MG63 (cell line): ENCODE data around the gene CCDC81. TPM values are rescaled to one million over a fixed set of nuclear protein-coding genes. Genes with fewer than 3 reads are reported as not detected.
A peak's percentile ranks its signal among the peaks of the same experiment; 100 is the strongest.
"Not testable (repeated sequence)": the region's sequence is repeated elsewhere in the genome, so short reads cannot be mapped to it uniquely, and the experiment has no call there.

Source experiments
- DNase-seq: peaks from one replicate; pipeline ENCODE4 v3.0.0-alpha.2; 2020
- H3K27me3 ChIP-seq: fragments of 250-450 bp; sonication (Bioruptor Pico); 2 replicates; pipeline ENCODE4 v1.5.1; 2020; ENCODE audit warnings: mild to moderate bottlenecking, moderate library complexity
- H3K36me3 ChIP-seq: fragments of 250-450 bp; sonication (Bioruptor Pico); 2 replicates; pipeline ENCODE4 v1.5.1; 2020; ENCODE audit warnings: mild to moderate bottlenecking, moderate library complexity
- H3K4me3 ChIP-seq: fragments of 250-450 bp; sonication (Bioruptor Pico); 2 replicates; pipeline ENCODE4 v1.5.1; 2020; ENCODE audit warnings: mild to moderate bottlenecking, moderate library complexity
- H3K9me3 ChIP-seq: fragments of 250-450 bp; sonication (Bioruptor Pico); 2 replicates; pipeline ENCODE4 v1.5.1; 2020; ENCODE audit warnings: mild to moderate bottlenecking, moderate library complexity
- total RNA-seq: library from RNA; depleted of rRNA; stranded (reverse); fragments of >200 nt; shearing (Covaris generic); gene quantifications from 2 replicates; pipeline ENCODE4 v1.2.3, GENCODE V29; 2014; ENCODE audit warnings: low replicate concordance

CCDC81 gene
- total RNA-seq, 1 experiment from 2014 or later, result not detected

- H3K36me3 ChIP-seq, result no peaks in the 10 kb centered on the region
- peaks cover 6% of the 10 kb centered on the region for H3K9me3 ChIP-seq
- no peak overlapping the region for H3K4me3 ChIP-seq
- no peak for DNase-seq
- H3K27me3 ChIP-seq, result no peaks in the 10 kb centered on the region
Measured at GRCh38 chr11:86380295-86381059, 5.8 kb downstream of the CCDC81 start.

DNA sequence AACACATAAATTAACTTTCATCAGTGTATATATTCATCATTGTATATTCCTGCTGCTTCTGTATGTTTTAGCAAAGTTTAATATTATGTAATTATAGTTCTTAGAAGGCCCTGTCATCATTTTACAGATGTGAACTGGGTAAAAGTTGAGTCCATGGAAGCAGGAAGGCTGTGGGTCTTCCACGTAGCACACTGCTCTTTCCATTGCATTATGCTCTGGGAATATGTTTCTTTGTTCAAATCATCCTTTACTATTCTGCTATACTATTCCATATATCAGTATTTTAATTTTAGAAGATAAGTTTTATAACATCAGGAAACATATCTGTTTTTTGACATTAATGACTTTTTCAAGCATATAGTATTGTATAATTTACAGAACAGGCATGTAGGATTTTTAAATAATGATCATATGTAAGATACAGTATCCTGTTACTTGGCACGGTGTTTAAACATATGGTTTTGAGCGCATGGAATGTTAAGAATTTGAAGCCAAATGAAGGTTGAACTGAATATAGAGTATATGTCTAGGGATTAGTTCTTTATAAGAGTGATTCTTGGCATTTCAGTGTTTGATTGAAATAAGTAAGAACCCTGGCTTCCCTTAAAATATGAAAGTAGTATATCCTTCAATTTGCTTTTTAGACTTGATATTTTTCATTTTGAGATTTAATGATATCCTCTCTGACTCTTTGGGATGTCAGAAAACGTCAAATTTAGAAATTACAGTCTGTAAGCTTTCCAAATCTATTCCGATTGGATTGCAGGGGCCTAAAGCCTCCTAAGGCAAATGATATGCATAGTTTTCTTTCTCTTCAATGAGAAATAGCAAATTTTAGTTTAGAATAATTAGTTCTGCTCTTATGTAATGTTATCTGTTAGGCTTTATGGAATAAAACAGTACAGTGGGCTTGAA, 8.6 kb downstream of the CCDC81 start:
- Histone ChIP-seq H3K27me3 (no peaks in the 10 kb centered on the region), H3K4me3 (no peak overlapping the region)
- no peak for DNase-seq

DNA sequence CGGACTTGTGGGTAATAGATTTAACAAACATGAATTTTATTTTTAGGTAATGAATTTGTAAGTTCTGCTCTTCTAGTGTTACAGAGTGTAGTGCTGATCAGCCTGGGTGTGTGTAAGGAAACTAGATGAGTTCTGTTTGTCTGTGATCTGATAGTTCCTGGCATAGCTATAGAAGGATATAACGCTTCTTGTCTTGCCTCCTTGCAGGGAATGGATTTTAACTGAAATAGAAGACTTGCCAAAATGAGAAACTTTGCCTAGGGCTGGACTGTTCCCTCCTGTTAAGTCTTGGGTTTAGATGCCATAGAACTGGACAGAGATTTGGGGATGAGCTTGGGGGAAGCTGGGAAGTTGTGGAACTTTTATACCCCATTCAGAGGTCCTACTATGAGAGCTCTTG, 11.6 kb downstream of the CCDC81 start:
- no peaks in the 10 kb centered on the region for H3K36me3 ChIP-seq
- H3K27me3 ChIP-seq, result no peaks in the 10 kb centered on the region
- H3K9me3 ChIP-seq, result no peaks in the 10 kb centered on the region
- DNase-seq, result no peak
- H3K4me3 ChIP-seq, result no peak overlapping the region

More for the DNA sequence above, 8.6 kb downstream of the CCDC81 start:
- Histone ChIP-seq H3K36me3 (no peaks in the 10 kb centered on the region), H3K9me3 (peaks cover 6% of the 10 kb centered on the region)

GRCh38 chr11:86386746-86387145, 12.1 kb downstream of the CCDC81 start:
- DNase-seq, result no peak
- Histone ChIP-seq H3K9me3 (no peaks in the 10 kb centered on the region), H3K36me3 (no peaks in the 10 kb centered on the region), H3K27me3 (no peaks in the 10 kb centered on the region), H3K4me3 (no peak overlapping the region)

DNA sequence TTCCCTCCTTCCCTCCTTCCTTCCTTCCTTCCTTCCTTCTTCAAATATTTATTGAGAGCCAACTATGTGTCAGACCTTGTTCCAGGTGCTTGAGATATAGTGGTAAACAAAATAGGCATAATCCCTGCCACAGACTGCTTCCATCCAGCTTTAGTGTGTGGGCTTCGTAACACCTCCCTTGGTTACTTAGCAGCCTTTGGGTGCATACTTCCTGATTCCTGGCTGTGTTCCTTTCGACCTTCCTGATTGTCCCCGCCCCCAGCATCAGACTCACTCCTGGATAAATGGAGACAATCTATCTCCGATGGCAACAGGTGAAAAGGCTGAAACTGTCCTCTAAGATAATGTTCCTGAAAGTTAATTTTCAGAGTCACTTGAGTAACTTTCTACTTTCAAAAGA, 13.5 kb downstream of the CCDC81 start:
- no peaks in the 10 kb centered on the region for H3K27me3 ChIP-seq
- H3K4me3 ChIP-seq, result no peak overlapping the region
- no peaks in the 10 kb centered on the region for H3K9me3 ChIP-seq
- DNase-seq, result no peak
- H3K36me3 ChIP-seq, result no peaks in the 10 kb centered on the region

DNA sequence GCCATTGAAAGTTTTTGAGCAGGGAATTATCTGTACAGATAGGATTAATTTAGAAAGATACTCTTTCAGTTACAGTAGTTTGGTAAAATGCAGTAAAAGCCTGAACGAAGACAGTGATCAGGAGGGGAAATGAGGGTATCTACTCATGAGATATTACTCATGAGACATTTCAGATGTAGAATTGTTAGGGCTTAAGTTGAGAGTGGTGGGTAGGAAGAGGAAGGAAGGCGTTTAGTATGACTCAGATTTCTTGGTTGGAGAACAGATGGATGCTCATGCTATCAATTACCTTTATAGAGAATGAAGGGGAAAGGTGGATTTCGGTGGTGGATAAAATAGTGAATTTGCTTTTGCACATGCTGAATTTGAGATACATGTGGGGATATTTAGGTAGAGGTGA, 15.8 kb downstream of the CCDC81 start:
- Histone ChIP-seq H3K9me3 (no peaks in the 10 kb centered on the region), H3K27me3 (no peaks in the 10 kb centered on the region), H3K4me3 (no peak overlapping the region), H3K36me3 (no peaks in the 10 kb centered on the region)
- DNase-seq, result no peak

- Histone ChIP-seq H3K27me3 (no peaks in the 10 kb centered on the region), H3K36me3 (no peaks in the 10 kb centered on the region), H3K4me3 (no peak overlapping the region), H3K9me3 (no peaks in the 10 kb centered on the region)
- no peak for DNase-seq
Measured at GRCh38 chr11:86395061-86395551, 20.4 kb downstream of the CCDC81 start.

- H3K27me3 ChIP-seq, result no peaks in the 10 kb centered on the region
- H3K36me3 ChIP-seq, result no peaks in the 10 kb centered on the region
- H3K4me3 ChIP-seq, result no peak overlapping the region
- DNase-seq, result peak; percentile 4
- no peaks in the 10 kb centered on the region for H3K9me3 ChIP-seq
Measured at GRCh38 chr11:86396396-86396795, 21.7 kb downstream of the CCDC81 start.

DNA sequence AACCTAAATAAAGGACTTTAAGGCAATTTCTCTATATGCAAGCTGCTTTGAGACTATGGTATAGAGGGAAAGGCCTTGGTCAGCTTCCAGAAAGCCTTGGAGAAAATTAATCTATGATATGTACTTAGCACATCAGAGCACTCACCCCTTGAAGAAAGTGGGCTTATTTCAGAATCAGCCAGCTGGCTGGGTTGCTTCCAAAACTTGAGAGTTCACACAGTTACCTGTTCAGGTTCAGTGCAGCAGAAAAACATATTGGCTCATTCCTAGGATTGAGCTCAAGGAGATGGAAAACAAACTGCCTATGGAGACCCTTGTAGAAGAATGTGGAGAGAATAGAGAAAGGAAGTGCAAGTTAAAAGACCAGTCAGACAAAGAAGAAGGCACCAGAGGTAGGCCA, 22.7 kb downstream of the CCDC81 start:
- no peak overlapping the region for H3K4me3 ChIP-seq
- no peaks in the 10 kb centered on the region for H3K27me3 ChIP-seq
- H3K36me3 ChIP-seq, result no peaks in the 10 kb centered on the region
- no peaks in the 10 kb centered on the region for H3K9me3 ChIP-seq
- DNase-seq, result no peak

GRCh38 chr11:86398106-86398505, 23.4 kb downstream of the CCDC81 start:
- H3K36me3 ChIP-seq, result no peaks in the 10 kb centered on the region
- no peaks in the 10 kb centered on the region for H3K9me3 ChIP-seq
- H3K4me3 ChIP-seq, result no peak overlapping the region
- no peak for DNase-seq
- H3K27me3 ChIP-seq, result no peaks in the 10 kb centered on the region

- no peak for DNase-seq
- H3K27me3 ChIP-seq, result no peaks in the 10 kb centered on the region
- H3K4me3 ChIP-seq, result no peak overlapping the region
- no peaks in the 10 kb centered on the region for H3K9me3 ChIP-seq
- H3K36me3 ChIP-seq, result no peaks in the 10 kb centered on the region
Measured at GRCh38 chr11:86403458-86403857, 28.8 kb downstream of the CCDC81 start.

DNA sequence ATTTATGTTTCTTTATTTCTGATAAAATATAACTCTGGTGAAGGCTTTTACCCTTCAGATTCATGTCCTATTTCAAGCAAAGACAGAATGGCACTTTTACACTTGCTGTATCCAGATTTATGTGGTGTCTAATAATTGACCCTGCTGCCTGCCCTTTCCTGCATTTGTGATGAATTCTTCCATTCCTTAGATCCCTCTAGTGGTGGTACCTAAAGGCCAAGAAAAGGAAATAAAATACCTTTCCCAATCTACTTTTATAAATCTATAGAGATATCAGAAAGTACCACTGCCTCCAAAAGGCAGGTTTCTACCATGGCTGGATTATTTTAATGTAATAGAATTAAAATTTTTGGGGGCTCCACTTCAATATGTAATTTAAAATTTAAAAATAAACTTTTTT, 34.2 kb downstream of the CCDC81 start:
- no peak overlapping the region for H3K4me3 ChIP-seq
- H3K9me3 ChIP-seq, result no peaks in the 10 kb centered on the region
- no peaks in the 10 kb centered on the region for H3K27me3 ChIP-seq
- DNase-seq, result no peak
- no peaks in the 10 kb centered on the region for H3K36me3 ChIP-seq

- DNase-seq, result no peak
- H3K4me3 ChIP-seq, result no peak overlapping the region
- H3K9me3 ChIP-seq, result no peaks in the 10 kb centered on the region
- H3K27me3 ChIP-seq, result no peaks in the 10 kb centered on the region
- no peaks in the 10 kb centered on the region for H3K36me3 ChIP-seq
Measured at GRCh38 chr11:86414032-86414431, 39.3 kb downstream of the CCDC81 start.

DNA sequence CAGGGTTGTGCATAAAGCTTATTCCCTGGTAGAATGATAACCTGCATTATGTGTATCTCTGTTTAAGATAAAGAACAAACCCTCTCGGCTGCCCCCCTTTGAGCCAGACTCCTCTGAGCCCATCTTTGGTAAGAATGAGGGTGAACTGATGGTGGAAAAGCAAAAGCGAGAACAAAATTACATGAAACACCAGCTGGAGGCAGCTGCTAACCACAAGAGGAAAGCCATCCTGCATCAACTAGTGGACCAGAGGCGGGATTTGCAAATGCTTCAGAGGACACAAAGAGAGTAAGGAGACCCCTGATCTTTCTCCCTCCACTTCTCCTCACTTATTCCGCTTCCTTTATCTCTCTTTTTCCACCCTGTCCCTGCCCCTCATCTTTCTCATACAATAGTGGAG, 40.3 kb downstream of the CCDC81 start:
- no peak for DNase-seq
- Histone ChIP-seq H3K36me3 (no peaks in the 10 kb centered on the region), H3K4me3 (no peak overlapping the region), H3K9me3 (no peaks in the 10 kb centered on the region), H3K27me3 (no peaks in the 10 kb centered on the region)

DNA sequence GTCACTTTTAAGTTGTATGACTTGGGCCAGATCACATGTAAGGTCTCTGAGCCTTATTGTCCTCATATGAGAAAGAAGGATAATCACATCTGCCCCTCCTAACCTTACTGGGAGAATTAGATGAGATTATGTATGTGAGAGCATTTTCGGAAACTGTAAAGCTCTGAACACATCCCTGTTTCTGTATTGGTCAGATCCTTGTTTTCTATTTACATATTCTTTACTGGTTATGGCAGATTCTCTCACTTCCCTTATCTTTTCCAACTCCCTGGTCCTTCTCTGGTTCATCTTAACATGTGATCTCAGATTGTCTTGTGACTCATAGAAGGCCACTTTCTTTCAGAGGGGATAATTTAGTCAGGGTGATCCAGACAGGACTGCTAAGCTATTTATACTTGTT, 41.8 kb downstream of the CCDC81 start:
- Histone ChIP-seq H3K4me3 (no peak overlapping the region), H3K36me3 (no peaks in the 10 kb centered on the region), H3K9me3 (no peaks in the 10 kb centered on the region), H3K27me3 (no peaks in the 10 kb centered on the region)
- DNase-seq, result no peak

GRCh38 chr11:86416951-86417350, 42.3 kb downstream of the CCDC81 start:
- not testable (repeated sequence) for DNase-seq, H3K4me3 ChIP-seq, H3K27me3 ChIP-seq, H3K36me3 ChIP-seq, H3K9me3 ChIP-seq

- no peak for DNase-seq
- H3K36me3 ChIP-seq, result no peaks in the 10 kb centered on the region
- H3K4me3 ChIP-seq, result no peak overlapping the region
- H3K9me3 ChIP-seq, result no peaks in the 10 kb centered on the region
- H3K27me3 ChIP-seq, result no peaks in the 10 kb centered on the region
Measured at GRCh38 chr11:86418106-86418505, 43.4 kb downstream of the CCDC81 start.
